Activated CD4-positive, alpha-beta T cell treated with anti-CD3 and anti-CD28 coated beads, Interleukin-2, amount 10 ng/mL, durations not matched to agents 24 days and 14 days (primary cell): ENCODE measurements around the gene TMC2. TPM values are rescaled to one million over a fixed set of nuclear protein-coding genes. Genes with fewer than 3 reads are reported as not detected.
A peak's percentile ranks its signal among the peaks of the same experiment; 100 is the strongest.

Source experiments
- DNase-seq: peaks from one replicate; pipeline ENCODE4 v3.0.0; 2022
- H3K27ac Mint-ChIP-seq: one replicate; pipeline ENCODE4 v1.8.0; 2022; ENCODE audit warnings: mild to moderate bottlenecking, mixed read lengths
- H3K27me3 Mint-ChIP-seq: one replicate; pipeline ENCODE4 v1.8.0; 2022; ENCODE audit warnings: mixed read lengths
- H3K36me3 Mint-ChIP-seq: one replicate; pipeline ENCODE4 v1.8.0; 2022; ENCODE audit warnings: low read depth, mild to moderate bottlenecking, mixed read lengths
- H3K4me1 Mint-ChIP-seq: one replicate; pipeline ENCODE4 v1.8.0; 2021; ENCODE audit warnings: mixed read lengths
- H3K4me3 Mint-ChIP-seq: one replicate; pipeline ENCODE4 v1.8.0; 2022; ENCODE audit warnings: mild to moderate bottlenecking, moderate library complexity, mixed read lengths
- H3K9me3 Mint-ChIP-seq: one replicate; pipeline ENCODE4 v1.8.0; 2021; ENCODE audit warnings: mixed read lengths
- intact Hi-C: fragments of 100-400 bp; cut with micrococcal nuclease; formaldehyde crosslinking; loops from one replicate; pipeline ENCODE4 v1.15.1; 2023
- total RNA-seq: library from RNA; stranded (reverse); gene quantifications from 2 replicates; pipeline ENCODE4 v1.2.3, GENCODE V29; 2022

Gene TMC2
- total RNA-seq, 1 donor from 2014 or later = not detected

- no peak for DNase-seq
- Mint-ChIP-seq H3K27me3 (no peaks in the 10 kb centered on the region), H3K9me3 (no peaks in the 10 kb centered on the region), H3K4me1 (peaks cover 3% of the 10 kb centered on the region), H3K36me3 (peaks cover 6% of the 10 kb centered on the region), H3K27ac (no peak overlapping the region), H3K4me3 (no peak overlapping the region)
- intact Hi-C loops = no loop called here
These were observed 107.3 kb downstream of the TMC2 start for GRCh38 chr20:2643708-2644107.

- peak; percentile 99 for DNase-seq
- peaks cover 32% of the 10 kb centered on the region for H3K4me1 Mint-ChIP-seq
- peak within 1 kb of the TSS; percentile 92 for H3K27ac Mint-ChIP-seq
- H3K27me3 Mint-ChIP-seq = no peaks in the 10 kb centered on the region
- intact Hi-C loops = loop anchor here (1.0 to 5.0 kb wide), 7 partner anchors 12 to 220 kb away; partner anchors contain the start of genes IDH3B, PCED1A, PTPRA and SNRPB
- peak within 1 kb of the TSS; percentile 94 for H3K4me3 Mint-ChIP-seq
- peaks cover 43% of the 10 kb centered on the region for H3K36me3 Mint-ChIP-seq
- H3K9me3 Mint-ChIP-seq = no peaks in the 10 kb centered on the region
These were observed 115.7 kb downstream of the TMC2 start, which contains the start of gene NOP56 for GRCh38 chr20:2651772-2652723. NOP56 (plus strand) TSS chr20:2652632; CDS start chr20:2652661, 29 bp downstream.

- no peaks in the 10 kb centered on the region for H3K27me3 Mint-ChIP-seq
- intact Hi-C loops = loop anchor here (1.0 to 5.0 kb wide), 7 partner anchors 11 to 219 kb away; partner anchors contain the start of genes IDH3B, PCED1A, PTPRA and SNRPB
- peak overlapping the region; percentile 94 for H3K4me3 Mint-ChIP-seq
- H3K27ac Mint-ChIP-seq = peak overlapping the region; percentile 89
- no peaks in the 10 kb centered on the region for H3K9me3 Mint-ChIP-seq
- DNase-seq = peak; percentile 74
- H3K36me3 Mint-ChIP-seq = peaks cover 52% of the 10 kb centered on the region
- peaks cover 32% of the 10 kb centered on the region for H3K4me1 Mint-ChIP-seq
These were observed 116.6 kb downstream of the TMC2 start for GRCh38 chr20:2652724-2653555.

- intact Hi-C loops = loop anchor here (2.0 to 5.0 kb wide), 6 partner anchors 129 to 219 kb away; partner anchors contain the start of genes PCED1A, PTPRA, SNRPB and VPS16
- Mint-ChIP-seq H3K36me3 (peaks cover 61% of the 10 kb centered on the region), H3K27ac (peak overlapping the region; percentile 89), H3K27me3 (no peaks in the 10 kb centered on the region), H3K4me1 (peaks cover 32% of the 10 kb centered on the region), H3K9me3 (no peaks in the 10 kb centered on the region), H3K4me3 (peak overlapping the region; percentile 94)
- DNase-seq = no peak
These were observed 117.4 kb downstream of the TMC2 start for GRCh38 chr20:2653556-2654383.

GRCh38 chr20:2654384-2654822 lies 118.0 kb downstream of the TMC2 start:
- H3K36me3 Mint-ChIP-seq = peaks cover 65% of the 10 kb centered on the region
- no peak for DNase-seq
- peak overlapping the region; percentile 79 for H3K27ac Mint-ChIP-seq
- peaks cover 32% of the 10 kb centered on the region for H3K4me1 Mint-ChIP-seq
- H3K4me3 Mint-ChIP-seq = peak overlapping the region; percentile 94
- intact Hi-C loops = loop anchor here (5.0 kb wide), 3 partner anchors 147 to 218 kb away; partner anchors contain the start of genes PTPRA and ZNF343
- H3K27me3 Mint-ChIP-seq = no peaks in the 10 kb centered on the region
- no peaks in the 10 kb centered on the region for H3K9me3 Mint-ChIP-seq

GRCh38 chr20:2654831-2655230 lies 118.5 kb downstream of the TMC2 start:
- peak overlapping the region; percentile 79 for H3K27ac Mint-ChIP-seq
- H3K27me3 Mint-ChIP-seq = no peaks in the 10 kb centered on the region
- peaks cover 32% of the 10 kb centered on the region for H3K4me1 Mint-ChIP-seq
- H3K4me3 Mint-ChIP-seq = peak overlapping the region; percentile 94
- intact Hi-C loops = loop anchor here (5.0 kb wide), 3 partner anchors 148 to 217 kb away; partner anchors contain the start of genes PTPRA and ZNF343
- H3K36me3 Mint-ChIP-seq = peaks cover 70% of the 10 kb centered on the region
- H3K9me3 Mint-ChIP-seq = no peaks in the 10 kb centered on the region
- no peak for DNase-seq

- Mint-ChIP-seq H3K4me3 (peak overlapping the region; percentile 94), H3K27ac (peak overlapping the region; percentile 6)
- intact Hi-C loops = no loop called here
These were observed 119.2 kb downstream of the TMC2 start for GRCh38 chr20:2655331-2656116.

GRCh38 chr20:2656471-2657117 lies 120.2 kb downstream of the TMC2 start:
- Mint-ChIP-seq H3K9me3 (no peaks in the 10 kb centered on the region), H3K27me3 (no peaks in the 10 kb centered on the region), H3K4me1 (peaks cover 32% of the 10 kb centered on the region), H3K36me3 (peaks cover 78% of the 10 kb centered on the region), H3K4me3 (peak overlapping the region; percentile 17), H3K27ac (peak overlapping the region; percentile 74)
- intact Hi-C loops = no loop called here
- DNase-seq = no peak

More at GRCh38 chr20:2655331-2656116, 119.2 kb downstream of the TMC2 start:
- DNase-seq = no peak
- Mint-ChIP-seq H3K27me3 (no peaks in the 10 kb centered on the region), H3K4me1 (peaks cover 30% of the 10 kb centered on the region), H3K36me3 (peaks cover 71% of the 10 kb centered on the region), H3K9me3 (no peaks in the 10 kb centered on the region)

GRCh38 chr20:2657241-2657640 lies 120.9 kb downstream of the TMC2 start:
- Mint-ChIP-seq H3K27me3 (no peaks in the 10 kb centered on the region), H3K36me3 (peaks cover 83% of the 10 kb centered on the region), H3K27ac (peak overlapping the region; percentile 74), H3K4me1 (peaks cover 37% of the 10 kb centered on the region), H3K4me3 (peak overlapping the region; percentile 17), H3K9me3 (no peaks in the 10 kb centered on the region)
- intact Hi-C loops = no loop called here
- no peak for DNase-seq

- H3K27me3 Mint-ChIP-seq = no peaks in the 10 kb centered on the region
- H3K4me3 Mint-ChIP-seq = no peak overlapping the region
- H3K9me3 Mint-ChIP-seq = no peaks in the 10 kb centered on the region
- H3K36me3 Mint-ChIP-seq = peaks cover 84% of the 10 kb centered on the region
- DNase-seq = no peak
- H3K27ac Mint-ChIP-seq = no peak overlapping the region
- H3K4me1 Mint-ChIP-seq = peaks cover 38% of the 10 kb centered on the region
- intact Hi-C loops = no loop called here
These were observed 121.3 kb downstream of the TMC2 start for GRCh38 chr20:2657674-2658073.

- Mint-ChIP-seq H3K9me3 (no peaks in the 10 kb centered on the region), H3K36me3 (peaks cover 74% of the 10 kb centered on the region), H3K4me3 (no peak overlapping the region), H3K27me3 (no peaks in the 10 kb centered on the region), H3K4me1 (peaks cover 42% of the 10 kb centered on the region), H3K27ac (peak overlapping the region; percentile 45)
- no peak for DNase-seq
- intact Hi-C loops = no loop called here
These were observed 122.3 kb downstream of the TMC2 start for GRCh38 chr20:2658414-2659354.
